HG02852 (cell line): ENCODE data around the gene LGR6.

Experiments used
- ATAC-seq: cut with Tn5 transposase; IDR thresholded peaks from one replicate; pipeline ENCODE4 v1.9.1; 2021; ENCODE audit warnings: mild to moderate bottlenecking, moderate library complexity; ENCODE audit not compliant: unreplicated experiment

LGR6 gene

GRCh38 chr1:202361224-202361623 is 167.6 kb downstream of the LGR6 start:
- ATAC-seq, result no peak

GRCh38 chr1:202361701-202362100 is 168.1 kb downstream of the LGR6 start:
- no peak for ATAC-seq

GRCh38 chr1:202362212-202362611 is 168.6 kb downstream of the LGR6 start:
- no peak for ATAC-seq

GRCh38 chr1:202365092-202365815 is 171.7 kb downstream of the LGR6 start:
- ATAC-seq, result no peak

- no peak for ATAC-seq
Observed at GRCh38 chr1:202367271-202367670, 173.7 kb downstream of the LGR6 start.
